ENCODE measurements around the gene MSX2. TPM values are rescaled to one million over a fixed set of nuclear protein-coding genes. Genes with fewer than 3 reads are reported as not detected.

Gene MSX2
- polyA plus RNA-seq, 1 of the 3 experiments (the other 2 are of a cell fraction) = 5.8 TPM

- Histone ChIP-seq H3K4me2 (peak overlapping the region; percentile 91), H2AFZ (ENCODE audit: low read depth) (peak overlapping the region; percentile 77; the same call in 1 of the 2 replicates), H3K4me1 (ENCODE audit: control insufficient read depth in 1 of 2, insufficient read depth in 2 of 2, low read depth in 1 of 2, low read length in 1 of 2) (peaks cover 0 to 23% of the 10 kb centered on the region in 2 experiments; a peak in 2 of 4 replicates), H3K9ac (peak overlapping the region; percentile 72), H3K4me3 (ENCODE audit: low read depth in 2 of 2, low read length in 1 of 2) (peak overlapping the region; percentile 78 to 88), H3K27ac (ENCODE audit: low read depth in 2 of 2, low read length in 1 of 2) (no peak overlapping the region), H3F3A (replicated peaks; ENCODE audit: insufficient read depth) (peaks cover 4% of the 10 kb centered on the region), H3K9me3 (no peaks in the 10 kb centered on the region), H3K9me2 (no peaks in the 10 kb centered on the region), H3K27me3 (ENCODE audit: insufficient read depth) (peaks cover 24% of the 10 kb centered on the region), H3K36me3 (replicated peaks in 1 of 2; ENCODE audit: control insufficient read depth in 1 of 2, insufficient read depth in 2 of 2, low read length in 1 of 2) (peaks cover 0 to 5% of the 10 kb centered on the region in 2 experiments), H4K20me1 (ENCODE audit: insufficient read depth) (no peaks in the 10 kb centered on the region), H3K79me2 (ENCODE audit: insufficient read depth) (peaks cover 3% of the 10 kb centered on the region; the same call in 1 of the 2 replicates)
- no peak for DNase-seq
- no peak for TF ChIP-seq ZBTB33 (IDR thresholded peaks at IDR 0.05; ENCODE audit: borderline replicate concordance, low read depth)
- TF ChIP-seq CHD2 (IDR thresholded peaks at IDR 0.05; ENCODE audit: low read length, partially characterized antibody) = no peak
- no peak for TF ChIP-seq TCF12 (IDR thresholded peaks at IDR 0.05)
- TF ChIP-seq, protein P1, sequence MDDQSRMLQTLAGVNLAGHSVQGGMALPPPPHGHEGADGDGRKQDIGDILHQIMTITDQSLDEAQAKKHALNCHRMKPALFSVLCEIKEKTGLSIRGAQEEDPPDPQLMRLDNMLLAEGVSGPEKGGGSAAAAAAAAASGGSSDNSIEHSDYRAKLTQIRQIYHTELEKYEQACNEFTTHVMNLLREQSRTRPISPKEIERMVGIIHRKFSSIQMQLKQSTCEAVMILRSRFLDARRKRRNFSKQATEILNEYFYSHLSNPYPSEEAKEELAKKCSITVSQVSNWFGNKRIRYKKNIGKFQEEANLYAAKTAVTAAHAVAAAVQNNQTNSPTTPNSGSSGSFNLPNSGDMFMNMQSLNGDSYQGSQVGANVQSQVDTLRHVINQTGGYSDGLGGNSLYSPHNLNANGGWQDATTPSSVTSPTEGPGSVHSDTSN (IDR thresholded peaks at IDR 0.05) = no peak
- TF ChIP-seq NFIC (IDR thresholded peaks at IDR 0.05; ENCODE audit: borderline replicate concordance) = no peak
- TF ChIP-seq TEAD4 (IDR thresholded peaks at IDR 0.05; ENCODE audit: borderline replicate concordance, insufficient read depth) = no peak
- no peak for TF ChIP-seq MXI1 (IDR thresholded peaks at IDR 0.05; ENCODE audit: low read depth, low read length)
- TF ChIP-seq JUND (IDR thresholded peaks at IDR 0.05) = no peak
- WGBS (ENCODE audit: low lambda C conversion rate) = 23% methylated on average over 16 of the region's 30 CpGs
- ChIA-PET POLR2A (no interaction called here), CTCF (interaction anchor here (0.7 to 4.8 kb wide), 4 partner anchors 11 to 306 kb away, joined by 3 to 38 read pairs (median 4); no protein-coding TSS in a partner anchor)
Observed at GRCh38 chr5:174725261-174725990, 1.0 kb downstream of the MSX2 start.

DNA sequence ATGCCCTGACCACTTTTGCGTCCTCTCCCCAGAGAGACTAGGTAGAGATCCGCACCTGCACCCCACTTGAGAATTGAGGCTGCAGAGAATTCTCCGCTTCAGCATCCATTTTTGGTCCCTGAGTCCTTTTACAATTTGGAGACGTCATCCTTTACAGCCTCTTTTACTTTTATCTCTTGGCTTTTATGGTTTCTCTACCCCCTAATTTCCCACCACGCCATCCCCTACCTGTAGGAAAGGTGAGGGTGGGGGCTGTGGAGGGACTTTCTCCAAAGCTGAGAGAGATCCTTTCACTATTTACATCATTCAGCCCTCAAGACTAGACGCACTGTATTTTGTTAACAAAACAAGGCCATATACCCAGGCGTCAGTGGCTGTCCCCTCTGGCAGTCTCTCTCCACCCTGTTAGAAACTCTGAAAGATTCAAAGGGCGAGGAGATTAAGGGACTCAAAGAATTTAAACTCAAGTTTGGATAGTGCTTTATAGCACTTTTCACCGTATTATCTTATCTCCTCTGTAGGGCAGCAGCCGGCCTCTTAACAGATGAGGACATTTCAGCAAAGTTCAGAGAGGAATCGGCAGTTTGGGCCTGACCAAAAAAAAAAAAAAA is 1.7 kb downstream of the MSX2 start:
- ChIA-PET CTCF (interaction anchor here (0.7 to 4.8 kb wide), 5 partner anchors 10 to 316 kb away, joined by 3 to 38 read pairs (median 3); no protein-coding TSS in a partner anchor), POLR2A (no interaction called here)
- TF ChIP-seq RFX5 (IDR thresholded peaks at IDR 0.05; ENCODE audit: low read length) (no peak), JUND (IDR thresholded peaks at IDR 0.05) (no peak), YY1 (IDR thresholded peaks at IDR 0.05; ENCODE audit: low read depth) (no peak), USF2 (IDR thresholded peaks at IDR 0.05; ENCODE audit: borderline replicate concordance, low read depth, low read length) (no peak)
- peaks cover 20% of the 10 kb centered on the region for H3K27me3 ChIP-seq (ENCODE audit: insufficient read depth)
- H3K36me3 ChIP-seq (replicated peaks in 1 of 2; ENCODE audit: control insufficient read depth in 1 of 2, insufficient read depth in 2 of 2, low read length in 1 of 2) = peaks cover 0 to 7% of the 10 kb centered on the region in 2 experiments
- peaks cover 4% of the 10 kb centered on the region for H3F3A ChIP-seq (replicated peaks; ENCODE audit: insufficient read depth)
- no peak overlapping the region for H3K27ac ChIP-seq (ENCODE audit: low read depth in 2 of 2, low read length in 1 of 2)
- no peaks in the 10 kb centered on the region for H3K9me3 ChIP-seq
- H4K20me1 ChIP-seq (ENCODE audit: insufficient read depth) = no peaks in the 10 kb centered on the region
- DNase-seq = no peak
- H3K4me1 ChIP-seq (ENCODE audit: control insufficient read depth in 1 of 2, insufficient read depth in 2 of 2, low read depth in 1 of 2, low read length in 1 of 2) = peaks cover 0 to 20% of the 10 kb centered on the region in 2 experiments; a peak in 2 of 4 replicates
- H3K9me2 ChIP-seq = no peaks in the 10 kb centered on the region
- 79% methylated on average over 11 of the region's 11 CpGs for WGBS (ENCODE audit: low lambda C conversion rate)
- no peak overlapping the region for H2AFZ ChIP-seq (ENCODE audit: low read depth)
- peak overlapping the region; percentile 91 for H3K4me2 ChIP-seq
- peaks cover 3% of the 10 kb centered on the region; the same call in 1 of the 2 replicates for H3K79me2 ChIP-seq (ENCODE audit: insufficient read depth)
- H3K9ac ChIP-seq = no peak overlapping the region
- peak overlapping the region; percentile 78 to 88 for H3K4me3 ChIP-seq (ENCODE audit: low read depth in 2 of 2, low read length in 1 of 2)

Data from SK-N-SH (cell line).